H1 (cell line): ENCODE data around the gene LCE7A. TPM values are rescaled to one million over a fixed set of nuclear protein-coding genes. Genes with fewer than 3 reads are reported as not detected.

Source experiments
- CTCF ChIA-PET: fragments of 300-600 bp; sonication (Branson Sonifier 250); formaldehyde crosslinking; loops from one replicate; lab custom pipeline; 2021; ENCODE audit not compliant: partially characterized antibody; lab: Charles Lee
- POLR2A ChIA-PET: fragments of 300-600 bp; sonication (Branson Sonifier 250); formaldehyde crosslinking; loops from one replicate; lab custom pipeline; 2021; ENCODE audit warnings: inconsistent platforms; ENCODE audit not compliant: partially characterized antibody; lab: Charles Lee
- DNase-seq, 2 experiments: peaks; one replicate each; pipeline versions ENCODE4 v3.0.0 to v3.0.0-alpha.2; 2010 to 2022; ENCODE audit warnings: low spot score in 2 of 2, low read depth in 1 of 2, mixed read lengths in 1 of 2
- FAIRE-seq: peaks from 2 replicates; lab custom pipeline; 2011; peaks lifted over from hg19 to GRCh38; lab: Jason Lieb, UNC
- H2AFZ ChIP-seq: 2 replicates; pipeline ENCODE4 v1.8.1; 2012; ENCODE audit warnings: low read length, inconsistent platforms
- H2AK5ac ChIP-seq: 2 replicates; pipeline ENCODE4 v1.6.1; 2013; ENCODE audit warnings: low read depth, low read length
- H2BK120ac ChIP-seq: replicated peaks from 2 replicates; pipeline ENCODE3; 2013; ENCODE audit warnings: low read depth, low read length, inconsistent platforms
- H2BK12ac ChIP-seq: 2 replicates; pipeline ENCODE4 v1.6.1; 2013; ENCODE audit warnings: low read depth, low read length
- H2BK15ac ChIP-seq: 2 replicates; pipeline ENCODE4 v1.6.1; 2013; ENCODE audit warnings: low read length
- H2BK20ac ChIP-seq: 2 replicates; pipeline ENCODE4 v1.6.1; 2013; ENCODE audit warnings: low read length
- H2BK5ac ChIP-seq: 2 replicates; pipeline ENCODE4 v1.6.1; 2013; ENCODE audit warnings: low read depth, low read length
- H3K14ac ChIP-seq: 2 replicates; pipeline ENCODE4 v1.6.1; 2013; ENCODE audit warnings: inconsistent platforms; ENCODE audit not compliant: insufficient read length
- H3K18ac ChIP-seq: 2 replicates; pipeline ENCODE4 v1.6.1; 2013; ENCODE audit warnings: low read length; ENCODE audit errors: extremely low read depth
- H3K23ac ChIP-seq: 2 replicates; pipeline ENCODE4 v1.6.1; 2013; ENCODE audit warnings: inconsistent platforms; ENCODE audit not compliant: insufficient read length
- H3K23me2 ChIP-seq: 2 replicates; pipeline ENCODE4 v1.6.1; 2013; ENCODE audit warnings: low read depth, low read length
- H3K27ac ChIP-seq: 2 replicates; pipeline ENCODE4 v1.6.1; 2011; ENCODE audit warnings: low read depth, low read length, inconsistent platforms
- H3K27me3 ChIP-seq, 4 experiments: replicated peaks in 1 of 4; 1 replicate in 1 of 4; 2 replicates in 3 of 4; pipeline versions ENCODE4 v1.6.1 to v1.8.1; 2011 to 2013; ENCODE audit warnings: low read length in 3 of 4, mild to moderate bottlenecking in 3 of 4, inconsistent platforms in 2 of 4, mixed read lengths in 2 of 4, moderate library complexity in 1 of 4; ENCODE audit not compliant: control insufficient read depth in 3 of 4, insufficient read depth in 3 of 4; ENCODE audit errors: extremely low read depth in 1 of 4
- H3K36me3 ChIP-seq, 4 experiments: 2 replicates each; pipeline versions ENCODE4 v1.6.1 to v1.8.1; 2011 to 2013; ENCODE audit warnings: mild to moderate bottlenecking in 4 of 4, low read length in 3 of 4, moderate library complexity in 2 of 4, control low read depth in 1 of 4, inconsistent platforms in 1 of 4; ENCODE audit not compliant: insufficient read depth in 4 of 4, control insufficient read depth in 2 of 4
- H3K4ac ChIP-seq: replicated peaks from 2 replicates; pipeline ENCODE3; 2013; ENCODE audit warnings: low read length, low read depth, mixed read lengths, inconsistent platforms; ENCODE audit not compliant: insufficient read length
- H3K4me1 ChIP-seq, 4 experiments: replicated peaks in 1 of 4; 1 replicate in 1 of 4; 2 replicates in 3 of 4; pipeline versions ENCODE4 v1.6.1 to v1.8.1; 2011 to 2013; ENCODE audit warnings: low read length in 3 of 4, inconsistent platforms in 2 of 4, mixed read lengths in 1 of 4; ENCODE audit not compliant: insufficient read depth in 4 of 4, control insufficient read depth in 3 of 4
- H3K4me2 ChIP-seq, 2 experiments: 2 replicates each; pipeline versions ENCODE4 v1.6.1 to v1.8.1; 2011 to 2013; ENCODE audit warnings: low read depth in 2 of 2, low read length in 2 of 2, control low read depth in 1 of 2, inconsistent platforms in 1 of 2, mild to moderate bottlenecking in 1 of 2; ENCODE audit not compliant: insufficient read depth in 1 of 2
- H3K4me3 ChIP-seq, 4 experiments: fragments of 200-600, 300-600 bp in 1 of 4; sonication (generic), shearing (Covaris generic), sonication (Bioruptor Twin) in 1 of 4; 2 replicates each; pipeline versions ENCODE4 v1.5.1 to v1.8.1; 2011 to 2016; ENCODE audit warnings: low read length in 4 of 4, low read depth in 3 of 4, control low read depth in 2 of 4, inconsistent platforms in 2 of 4, mild to moderate bottlenecking in 2 of 4, mixed read lengths in 1 of 4, moderate library complexity in 1 of 4; ENCODE audit not compliant: insufficient read depth in 2 of 4; ENCODE audit errors: extremely low read depth in 1 of 4
- H3K56ac ChIP-seq: replicated peaks from 2 replicates; pipeline ENCODE3; 2013; ENCODE audit warnings: low read depth, mild to moderate bottlenecking, mixed read lengths, low read length, inconsistent platforms; ENCODE audit not compliant: insufficient read length
- H3K79me1 ChIP-seq: 2 replicates; pipeline ENCODE4 v1.6.1; 2013; ENCODE audit warnings: low read depth, low read length, control low read depth
- H3K79me2 ChIP-seq, 2 experiments: 2 replicates each; pipeline versions ENCODE4 v1.6.1 to v1.8.1; 2012 to 2013; ENCODE audit warnings: low read length in 2 of 2, mild to moderate bottlenecking in 2 of 2, inconsistent platforms in 1 of 2; ENCODE audit not compliant: insufficient read depth in 2 of 2, control insufficient read depth in 1 of 2
- H3K9ac ChIP-seq, 4 experiments: replicated peaks in 1 of 4; 1 replicate in 1 of 4; 2 replicates in 3 of 4; pipeline versions ENCODE4 v1.6.1 to v1.8.1; 2011 to 2013; ENCODE audit warnings: low read depth in 3 of 4, low read length in 3 of 4, control low read depth in 2 of 4, mild to moderate bottlenecking in 2 of 4, moderate library complexity in 2 of 4, inconsistent platforms in 1 of 4; ENCODE audit errors: extremely low read depth in 1 of 4
- H3K9me3 ChIP-seq, 2 experiments: 2 replicates each; pipeline versions ENCODE4 v1.6.1 to v1.8.1; 2012 to 2013; ENCODE audit warnings: mild to moderate bottlenecking in 2 of 2, moderate library complexity in 2 of 2, control low read depth in 1 of 2, inconsistent platforms in 1 of 2, low read depth in 1 of 2, low read length in 1 of 2, mixed read lengths in 1 of 2; ENCODE audit not compliant: insufficient read depth in 2 of 2
- H4K20me1 ChIP-seq, 2 experiments: replicated peaks in 1 of 2; 2 replicates each; pipeline versions ENCODE3 to v1.8.1; 2011 to 2013; ENCODE audit warnings: inconsistent platforms in 2 of 2, low read length in 2 of 2, mild to moderate bottlenecking in 1 of 2; ENCODE audit not compliant: insufficient read depth in 2 of 2, control insufficient read depth in 1 of 2
- H4K5ac ChIP-seq: 2 replicates; pipeline ENCODE4 v1.6.1; 2013; ENCODE audit warnings: low read length, low read depth, mixed read lengths, inconsistent platforms; ENCODE audit not compliant: insufficient read length
- H4K8ac ChIP-seq: 2 replicates; pipeline ENCODE4 v1.8.0; 2013; ENCODE audit warnings: mild to moderate bottlenecking, moderate library complexity, low read length, inconsistent platforms; ENCODE audit not compliant: insufficient read depth; ENCODE audit errors: extremely low read depth
- H4K91ac ChIP-seq: replicated peaks from 2 replicates; pipeline ENCODE3; 2013; ENCODE audit warnings: low read length, mixed read lengths, inconsistent platforms; ENCODE audit not compliant: insufficient read length
- CEBPB ChIP-seq: IDR thresholded peaks from 2 replicates; pipeline ENCODE4 v1.6.1; 2012; ENCODE audit warnings: low read depth, low read length
- FOSL1 ChIP-seq: IDR thresholded peaks from 2 replicates; pipeline ENCODE4 v1.6.1; 2011; ENCODE audit warnings: mild to moderate bottlenecking, low read depth, low read length, moderate library complexity; ENCODE audit not compliant: insufficient read depth
- JUND ChIP-seq: IDR thresholded peaks from 2 replicates; pipeline ENCODE4 v1.6.1; 2011; ENCODE audit warnings: mild to moderate bottlenecking, improper control_type of control experiment, low read length
- POLR2A ChIP-seq, 2 experiments: IDR thresholded peaks; 1 replicate in 1 of 2; 2 replicates in 1 of 2; pipeline ENCODE4 v1.6.1; 2011; ENCODE audit warnings: low read depth in 2 of 2, low read length in 2 of 2, mild to moderate bottlenecking in 2 of 2; ENCODE audit errors: control extremely low read depth in 1 of 2
- POU5F1 ChIP-seq: IDR thresholded peaks from 2 replicates; pipeline ENCODE4 v1.6.1; 2011; ENCODE audit warnings: low read depth, mild to moderate bottlenecking, low read length, moderate library complexity
- RAD21 ChIP-seq, 2 experiments: IDR thresholded peaks in 1 of 2; conservative IDR thresholded peaks in 1 of 2; 2 replicates each; pipeline ENCODE4 v1.6.1; 2011; ENCODE audit warnings: low read depth in 2 of 2, low read length in 2 of 2, improper control_type of control experiment in 1 of 2, inconsistent platforms in 1 of 2, mild to moderate bottlenecking in 1 of 2, moderate library complexity in 1 of 2
- RNF2 ChIP-seq: fragments of 200-900, 300-1000 bp; sonication (generic); IDR thresholded peaks from 2 replicates; pipeline ENCODE4 v1.7.1; 2016; ENCODE audit warnings: borderline replicate concordance, low read depth, mild to moderate bottlenecking, antibody characterized with exemption, low read length; ENCODE audit not compliant: poor library complexity, severe bottlenecking; ENCODE audit errors: missing control alignments
- SP1 ChIP-seq: IDR thresholded peaks from 2 replicates; pipeline ENCODE4 v1.6.1; 2011; ENCODE audit warnings: low read depth, low read length
- SP2 ChIP-seq: IDR thresholded peaks from 2 replicates; pipeline ENCODE4 v1.6.1; 2012; ENCODE audit warnings: mild to moderate bottlenecking, low read length, inconsistent platforms
- SUZ12 ChIP-seq: fragments of 200-600 bp; sonication (generic); IDR thresholded peaks from 2 replicates; pipeline ENCODE4 v1.6.1; 2012; ENCODE audit warnings: mild to moderate bottlenecking, inconsistent platforms, low read length, moderate library complexity, mixed read lengths
- TAF1 ChIP-seq: IDR thresholded peaks from 2 replicates; pipeline ENCODE4 v1.6.1; 2011; ENCODE audit warnings: mild to moderate bottlenecking, low read depth, low read length
- TAF7 ChIP-seq: optimal IDR thresholded peaks from 2 replicates; pipeline ENCODE3; 2011; ENCODE audit warnings: low read depth, mild to moderate bottlenecking, inconsistent platforms, low read length, moderate library complexity, borderline replicate concordance
- TBP ChIP-seq: IDR thresholded peaks from 2 replicates; pipeline ENCODE4 v1.6.1; 2011; ENCODE audit warnings: low read depth, low read length, improper control_type of control experiment
- USF2 ChIP-seq: IDR thresholded peaks from 2 replicates; pipeline ENCODE4 v1.6.1; 2011; ENCODE audit warnings: low read length, improper control_type of control experiment
- WGBS, 2 experiments: shearing (Covaris generic) in 1 of 2; methylation state at CpG; one replicate each; pipeline versions ENCODE4 v1.1.6 to v1.1.7; 2013 to 2015; ENCODE audit warnings: low lambda C conversion rate in 2 of 2, mixed read lengths in 2 of 2, inconsistent platforms in 1 of 2, low coverage in 1 of 2, missing lambda C conversion rate in 1 of 2; ENCODE audit not compliant: insufficient replicate concordance in 2 of 2, insufficient coverage in 1 of 2, insufficient read length in 1 of 2; ENCODE audit errors: extremely low coverage in 1 of 2, missing lambda C conversion rate in 1 of 2; 5-methylcytosine and 5-hydroxymethylcytosine counted together
- polyA plus RNA-seq, 7 experiments: library from polyadenylated mRNA; depleted of rRNA in 3 of 7; stranded (reverse) in 5 of 7; unstranded in 2 of 7; fragments of >200 nt in 5 of 7; fragments of 200-250 nt in 2 of 7; gene quantifications; 1 replicate in 5 of 7; 2 replicates in 1 of 7; 4 replicates in 1 of 7; pipeline versions ENCODE4 v1.2.1 to v1.2.3, GENCODE V29; 2011 to 2013; ENCODE audit warnings: missing spikeins in 2 of 7, mixed read lengths in 2 of 7
- total RNA-seq: library from RNA; stranded (reverse); fragmentation: NEBNext Ultra II Directional; extraction: Animal tissue kit (Norgen Biotek cat#: 25700); gene quantifications from 2 replicates; pipeline ENCODE4 v1.2.1, GENCODE V29; 2021

Gene LCE7A
- total and polyA plus RNA-seq, 2 of the 8 experiments (the other 6 are each of a cell fraction or from before 2014, with no cell fraction given): not detected

- WGBS, 2 experiments: 71% methylated on average over 3 of the region's 3 CpGs; no CpG with 5 or more reads in 1 of the 2 experiments
- Histone ChIP-seq H4K8ac (no peak overlapping the region), H4K5ac (no peak overlapping the region), H2BK20ac (no peak overlapping the region), H2BK12ac (no peak overlapping the region), H3K4me1 (no peaks in the 10 kb centered on the region), H3K79me2 (no peaks in the 10 kb centered on the region), H3K4me2 (no peak overlapping the region), H3K23me2 (no peaks in the 10 kb centered on the region), H3K27ac (no peak overlapping the region), H3K27me3 (no peaks in the 10 kb centered on the region), H3K56ac (no peak overlapping the region), H3K4ac (no peak overlapping the region), H4K91ac (no peak overlapping the region), H2AK5ac (no peak overlapping the region), H2BK120ac (no peak overlapping the region), H3K18ac (no peak overlapping the region), H3K23ac (no peak overlapping the region), H3K79me1 (no peaks in the 10 kb centered on the region), H3K9me3 (peaks cover 3 to 6% of the 10 kb centered on the region in 2 experiments; a peak in 2 of 4 replicates), H3K14ac (no peak overlapping the region), H2BK5ac (no peak overlapping the region), H3K4me3 (no peak overlapping the region), H3K36me3 (no peaks in the 10 kb centered on the region), H4K20me1 (no peaks in the 10 kb centered on the region), H2BK15ac (no peak overlapping the region), H2AFZ (no peak overlapping the region), H3K9ac (no peak overlapping the region)
- POLR2A ChIA-PET: no interaction called here
- CTCF ChIA-PET: interaction anchor here (1.0 kb wide), 1 partner anchor 14 kb away, joined by 3 read pairs; no protein-coding TSS in a partner anchor
- DNase-seq: no peak
- FAIRE-seq: no peak
- TF ChIP-seq POLR2A (IDR thresholded peaks at IDR 0.05; ENCODE audit: control extremely low read depth in 1 of 2, low read depth in 2 of 2, low read length in 2 of 2) (no peak), FOSL1 (no peak), SP1 (no peak), RNF2 (no peak), CEBPB (no peak), SUZ12 (no peak), TBP (no peak), USF2 (no peak), TAF1 (no peak), RAD21 (IDR thresholded peaks at IDR 0.05 in 1 of 2, conservative IDR thresholded peaks at IDR 0.05 in 1 of 2; ENCODE audit: low read depth in 2 of 2, low read length in 2 of 2) (no peak), POU5F1 (no peak), SP2 (no peak), JUND (no peak), TAF7 (no peak)
These were observed 26.3 kb downstream of the LCE7A start for GRCh38 chr1:152886085-152886484.
